ENCODE results near the gene MYORG. TPM values are rescaled to one million over a fixed set of nuclear protein-coding genes. Genes with fewer than 3 reads are reported as not detected.
"Not testable (repeated sequence)": the region's sequence is repeated elsewhere in the genome, so short reads cannot be mapped to it uniquely, and the experiment has no call there.

The MYORG gene
- total RNA-seq, 1 donor from 2014 or later = 6.3 TPM

GRCh38 chr9:34370970-34371880, 5.5 kb downstream of the MYORG start:
- peaks cover 20% of the 10 kb centered on the region for H3K4me1 ChIP-seq

GRCh38 chr9:34370335-34370969, 6.2 kb downstream of the MYORG start:
- H3K27me3 ChIP-seq (ENCODE audit: low read depth) = peaks cover 16% of the 10 kb centered on the region
- H3K4me3 ChIP-seq = peak overlapping the region; percentile 49
- DNase-seq = no peak
- H3K27ac ChIP-seq (replicated peaks) = no peak overlapping the region
- no peaks in the 10 kb centered on the region for H3K9me3 ChIP-seq (replicated peaks)
- intact Hi-C loops (cut with micrococcal nuclease) = no loop called here
- H3K36me3 ChIP-seq = peaks cover 27% of the 10 kb centered on the region
- no peak for TF ChIP-seq CTCF (IDR thresholded peaks at IDR 0.05; ENCODE audit: borderline replicate concordance)
- peaks cover 13% of the 10 kb centered on the region for H3K4me1 ChIP-seq

More at GRCh38 chr9:34370970-34371880, 5.5 kb downstream of the MYORG start:
- Histone ChIP-seq H3K36me3 (peaks cover 27% of the 10 kb centered on the region), H3K27me3 (ENCODE audit: low read depth) (peaks cover 16% of the 10 kb centered on the region), H3K4me3 (peak overlapping the region; percentile 49), H3K9me3 (replicated peaks) (no peaks in the 10 kb centered on the region), H3K27ac (replicated peaks) (no peak overlapping the region)
- no peak for TF ChIP-seq CTCF (IDR thresholded peaks at IDR 0.05; ENCODE audit: borderline replicate concordance)
- DNase-seq = no peak
- intact Hi-C loops (cut with micrococcal nuclease) = no loop called here

GRCh38 chr9:34369636-34370035, 7.1 kb downstream of the MYORG start:
- no peak overlapping the region for H3K27ac ChIP-seq (replicated peaks)
- H3K9me3 ChIP-seq (replicated peaks) = no peaks in the 10 kb centered on the region
- no peak for TF ChIP-seq CTCF (IDR thresholded peaks at IDR 0.05; ENCODE audit: borderline replicate concordance)
- intact Hi-C loops (cut with micrococcal nuclease) = no loop called here
- H3K27me3 ChIP-seq (ENCODE audit: low read depth) = peaks cover 16% of the 10 kb centered on the region
- H3K36me3 ChIP-seq = peaks cover 27% of the 10 kb centered on the region
- H3K4me3 ChIP-seq = no peak overlapping the region
- DNase-seq = no peak
- H3K4me1 ChIP-seq = peaks cover 15% of the 10 kb centered on the region

- Histone ChIP-seq H3K27me3 (ENCODE audit: low read depth) (peaks cover 16% of the 10 kb centered on the region), H3K36me3 (peaks cover 27% of the 10 kb centered on the region), H3K4me1 (peaks cover 24% of the 10 kb centered on the region)
- H3K4me3 ChIP-seq; H3K27ac ChIP-seq (replicated peaks); H3K9me3 ChIP-seq (replicated peaks); intact Hi-C loops (cut with micrococcal nuclease); DNase-seq: not testable (repeated sequence)
Observed at GRCh38 chr9:34368796-34369195, 7.9 kb downstream of the MYORG start.

GRCh38 chr9:34367751-34368410, 8.8 kb downstream of the MYORG start:
- H3K4me3 ChIP-seq; DNase-seq; H3K9me3 ChIP-seq (replicated peaks); H3K27ac ChIP-seq (replicated peaks); intact Hi-C loops (cut with micrococcal nuclease): not testable (repeated sequence)
- Histone ChIP-seq H3K4me1 (peaks cover 33% of the 10 kb centered on the region), H3K36me3 (peaks cover 27% of the 10 kb centered on the region), H3K27me3 (ENCODE audit: low read depth) (peaks cover 16% of the 10 kb centered on the region)

- TF ChIP-seq CTCF (IDR thresholded peaks at IDR 0.05; ENCODE audit: borderline replicate concordance) = no peak
- intact Hi-C loops (cut with micrococcal nuclease) = no loop called here
- Histone ChIP-seq H3K36me3 (peaks cover 14% of the 10 kb centered on the region), H3K27ac (replicated peaks) (no peak overlapping the region), H3K27me3 (ENCODE audit: low read depth) (peaks cover 5% of the 10 kb centered on the region), H3K4me1 (peaks cover 33% of the 10 kb centered on the region), H3K9me3 (replicated peaks) (no peaks in the 10 kb centered on the region), H3K4me3 (no peak overlapping the region)
- DNase-seq = no peak
Observed at GRCh38 chr9:34366365-34366764, 10.3 kb downstream of the MYORG start.
